MCF 10A (cell line): ENCODE measurements around the gene ADARB1. TPM values are rescaled to one million over a fixed set of nuclear protein-coding genes. Genes with fewer than 3 reads are reported as not detected.

ENCODE experiments used
- BruUV-seq: library from RNA; stranded (reverse); fragments of 400-500 nt; replicated peaks from 2 replicates; lab custom pipeline; 2021; lab: Mats Ljungman, UMichigan
- CTCF ChIA-PET: fragments of 300-600 bp; sonication (Branson Sonifier 250); formaldehyde crosslinking; extraction: SDS; loops from one replicate; lab custom pipeline; 2021; ENCODE audit warnings: antibody characterized with exemption, inconsistent platforms; lab: Yijun Ruan, JAX
- POLR2A ChIA-PET: fragments of 300-600, 350-650 bp; sonication (Branson Sonifier 250); formaldehyde crosslinking; extraction: SDS; loops from one replicate; lab custom pipeline; 2020; ENCODE audit warnings: antibody characterized with exemption, inconsistent platforms; lab: Yijun Ruan, JAX
- DNase-seq: peaks from one replicate; pipeline ENCODE4 v3.0.0-alpha.2; 2018; ENCODE audit not compliant: unreplicated experiment
- H3K27ac Mint-ChIP-seq: one replicate; pipeline ENCODE4 v1.8.0; 2022; ENCODE audit warnings: mild to moderate bottlenecking, low read depth, mixed read lengths; ENCODE audit not compliant: unreplicated experiment
- H3K27me3 Mint-ChIP-seq: one replicate; pipeline ENCODE4 v1.8.0; 2022; ENCODE audit warnings: mixed read lengths; ENCODE audit not compliant: insufficient read depth, unreplicated experiment
- H3K36me3 Mint-ChIP-seq: one replicate; pipeline ENCODE4 v1.8.0; 2022; ENCODE audit warnings: mild to moderate bottlenecking, moderate library complexity, mixed read lengths; ENCODE audit not compliant: insufficient read depth, unreplicated experiment
- H3K4me1 Mint-ChIP-seq: one replicate; pipeline ENCODE4 v1.8.0; 2022; ENCODE audit warnings: mixed read lengths; ENCODE audit not compliant: insufficient read depth, unreplicated experiment
- H3K4me3 Mint-ChIP-seq: one replicate; pipeline ENCODE4 v1.8.0; 2022; ENCODE audit warnings: mild to moderate bottlenecking, moderate library complexity, mixed read lengths; ENCODE audit not compliant: unreplicated experiment
- H3K9me3 Mint-ChIP-seq: one replicate; pipeline ENCODE4 v1.8.0; 2022; ENCODE audit warnings: mixed read lengths; ENCODE audit not compliant: unreplicated experiment
- CTCF ChIP-seq: fragments of 200-600 bp; IDR thresholded peaks from one replicate; pipeline ENCODE4 v1.8.0; 2022; ENCODE audit warnings: antibody characterized with exemption, mild to moderate bottlenecking; ENCODE audit not compliant: unreplicated experiment
- intact Hi-C: fragments of 100-400 bp; cut with micrococcal nuclease; formaldehyde crosslinking; loops from 2 replicates; pipeline ENCODE4 v1.14.1; 2022
- total RNA-seq: library from RNA; stranded (reverse); gene quantifications from 2 replicates; pipeline ENCODE4 v1.2.3, GENCODE V29; 2022

Gene ADARB1
- total RNA-seq, 1 experiment from 2014 or later, result 19.4 TPM

DNA sequence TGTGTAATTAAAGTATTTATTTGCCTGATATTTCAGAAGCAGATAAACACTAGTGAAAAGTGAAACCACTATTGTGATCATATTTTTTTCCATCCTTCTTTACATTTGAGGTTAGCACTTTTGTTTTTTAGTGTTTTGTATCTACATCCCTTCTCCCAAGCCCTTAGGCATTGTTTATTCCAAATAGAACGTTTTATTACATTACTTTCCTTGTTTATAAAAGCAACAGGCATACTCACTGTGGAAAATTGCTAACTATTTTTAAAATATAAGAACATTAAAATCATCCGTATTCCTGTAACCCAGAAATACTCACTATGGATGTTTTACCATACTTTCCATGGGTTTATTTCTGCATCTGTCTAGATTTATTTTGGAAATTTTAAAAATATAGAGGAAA is 109.5 kb downstream of the ADARB1 start:
- TF ChIP-seq CTCF, result no peak
- peaks cover 25% of the 10 kb centered on the region for H3K36me3 Mint-ChIP-seq
- no peak for DNase-seq
- POLR2A ChIA-PET, result no interaction called here
- H3K27ac Mint-ChIP-seq, result no peak overlapping the region
- BruUV-seq, result no TSS peak
- intact Hi-C loops, result no loop called here
- no peak overlapping the region for H3K4me3 Mint-ChIP-seq
- H3K27me3 Mint-ChIP-seq, result no peaks in the 10 kb centered on the region
- H3K4me1 Mint-ChIP-seq, result no peaks in the 10 kb centered on the region
- peaks cover 19% of the 10 kb centered on the region for H3K9me3 Mint-ChIP-seq
- CTCF ChIA-PET, result no interaction called here

DNA sequence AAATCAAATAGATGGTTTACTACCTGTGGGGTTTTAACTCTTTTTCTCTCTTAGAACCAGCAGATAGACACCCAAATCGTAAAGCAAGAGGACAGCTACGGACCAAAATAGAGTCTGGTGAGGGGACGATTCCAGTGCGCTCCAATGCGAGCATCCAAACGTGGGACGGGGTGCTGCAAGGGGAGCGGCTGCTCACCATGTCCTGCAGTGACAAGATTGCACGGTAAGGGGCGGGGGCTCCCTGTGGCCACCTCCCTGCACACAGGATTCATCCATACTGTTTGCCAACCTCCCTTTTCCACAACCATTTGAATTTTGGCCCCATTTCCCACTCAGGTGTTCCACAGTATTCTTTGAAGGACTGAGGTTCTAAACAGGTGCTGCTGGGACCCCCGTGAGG is 110.5 kb downstream of the ADARB1 start:
- H3K27ac Mint-ChIP-seq, result no peak overlapping the region
- no peak for DNase-seq
- POLR2A ChIA-PET, result interaction anchor here (0.6 kb wide), 1 partner anchor 244 kb away, joined by 3 read pairs; no protein-coding TSS in a partner anchor
- H3K4me3 Mint-ChIP-seq, result no peak overlapping the region
- peaks cover 29% of the 10 kb centered on the region for H3K9me3 Mint-ChIP-seq
- intact Hi-C loops, result no loop called here
- H3K27me3 Mint-ChIP-seq, result no peaks in the 10 kb centered on the region
- H3K4me1 Mint-ChIP-seq, result no peaks in the 10 kb centered on the region
- no TSS peak for BruUV-seq
- TF ChIP-seq CTCF, result no peak
- peaks cover 23% of the 10 kb centered on the region for H3K36me3 Mint-ChIP-seq
- CTCF ChIA-PET, result no interaction called here

GRCh38 chr21:45186709-45187108 is 112.3 kb downstream of the ADARB1 start:
- H3K4me3 Mint-ChIP-seq, result no peak overlapping the region
- no peaks in the 10 kb centered on the region for H3K27me3 Mint-ChIP-seq
- CTCF ChIA-PET, result no interaction called here
- H3K27ac Mint-ChIP-seq, result no peak overlapping the region
- H3K9me3 Mint-ChIP-seq, result peaks cover 39% of the 10 kb centered on the region
- DNase-seq, result no peak
- H3K4me1 Mint-ChIP-seq, result no peaks in the 10 kb centered on the region
- POLR2A ChIA-PET, result no interaction called here
- TF ChIP-seq CTCF, result no peak
- no TSS peak for BruUV-seq
- intact Hi-C loops, result no loop called here
- H3K36me3 Mint-ChIP-seq, result peaks cover 19% of the 10 kb centered on the region

DNA sequence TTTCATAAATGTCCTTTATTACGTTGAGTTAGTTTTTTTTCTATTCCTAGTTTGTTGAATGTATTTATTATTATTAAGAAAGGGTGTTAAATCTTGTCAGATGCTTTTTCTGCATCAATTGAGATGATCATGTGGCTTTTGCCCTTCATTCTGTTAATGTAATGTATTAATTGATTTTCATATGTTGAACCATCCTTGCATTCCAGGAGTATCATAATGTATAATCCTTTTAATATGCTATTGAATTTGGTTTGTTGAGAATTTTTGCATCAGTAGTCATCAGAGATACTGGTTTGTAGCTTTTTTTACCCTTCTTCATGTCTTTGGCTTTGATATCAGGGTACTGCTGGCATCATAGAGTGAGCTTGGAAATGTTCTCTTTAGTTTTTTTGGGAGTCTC is 113.3 kb downstream of the ADARB1 start:
- no TSS peak for BruUV-seq
- TF ChIP-seq CTCF, result no peak
- POLR2A ChIA-PET, result no interaction called here
- no peak overlapping the region for H3K27ac Mint-ChIP-seq
- intact Hi-C loops, result no loop called here
- CTCF ChIA-PET, result no interaction called here
- no peak overlapping the region for H3K4me3 Mint-ChIP-seq
- peaks cover 19% of the 10 kb centered on the region for H3K36me3 Mint-ChIP-seq
- no peaks in the 10 kb centered on the region for H3K4me1 Mint-ChIP-seq
- DNase-seq, result no peak
- H3K9me3 Mint-ChIP-seq, result peaks cover 39% of the 10 kb centered on the region
- no peaks in the 10 kb centered on the region for H3K27me3 Mint-ChIP-seq
